Stimulated activated CD4-positive, alpha-beta T cell treated with anti-CD3 and anti-CD28 coated beads, Interleukin-1b, Interleukin-23, amount 100 ng/mL, for 1 hour (primary cell): ENCODE results near the gene GPAM.
"Not testable (repeated sequence)": the region's sequence is repeated elsewhere in the genome, so short reads cannot be mapped to it uniquely, and the experiment has no call there.

Source experiments
- DNase-seq, 2 donors: peaks; one replicate each; pipeline ENCODE4 v3.0.0-alpha.2; 2020; ENCODE audit warnings: low read depth in 2 of 2

The GPAM gene

DNA sequence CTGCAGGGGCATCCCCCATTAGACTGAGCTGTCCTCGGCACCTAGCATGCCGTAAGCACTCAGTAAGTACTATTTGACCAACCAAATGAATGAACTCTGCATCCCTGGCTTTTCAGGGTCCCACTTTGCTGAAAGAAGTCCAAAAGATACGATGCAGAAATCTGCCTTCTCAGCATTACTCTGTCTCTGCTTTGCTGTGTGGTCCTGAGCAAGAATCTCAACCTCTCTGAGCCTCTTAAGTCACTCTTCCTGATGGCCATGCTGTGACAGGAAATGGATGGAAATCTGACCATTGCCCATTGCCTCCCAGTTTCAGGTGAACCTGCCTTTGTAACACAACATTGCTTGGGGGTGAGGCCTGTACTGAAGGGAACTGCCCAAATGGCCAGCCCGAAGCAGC, 48.0 kb downstream of the GPAM start:
- no peak for DNase-seq

DNA sequence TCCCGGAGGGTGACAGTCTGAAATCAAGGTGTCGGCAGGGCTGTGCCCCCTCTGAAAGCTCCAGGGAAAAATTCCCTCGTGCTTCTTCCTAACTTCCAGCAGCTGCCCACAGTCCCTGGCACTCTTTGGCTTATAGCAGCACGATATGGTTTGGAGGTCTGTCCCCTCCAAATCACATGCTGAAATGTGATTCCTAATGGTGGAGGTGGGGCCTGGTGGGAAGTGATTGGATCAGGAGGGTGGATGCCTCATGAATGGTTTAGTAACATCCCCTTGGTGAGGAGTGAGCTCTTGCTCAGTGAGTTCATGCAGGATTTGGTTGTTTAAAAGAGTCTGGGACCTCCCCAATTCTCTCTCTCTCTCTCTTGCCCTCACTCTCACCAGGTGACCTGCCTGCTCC, 51.1 kb downstream of the GPAM start:
- no peak for DNase-seq

DNA sequence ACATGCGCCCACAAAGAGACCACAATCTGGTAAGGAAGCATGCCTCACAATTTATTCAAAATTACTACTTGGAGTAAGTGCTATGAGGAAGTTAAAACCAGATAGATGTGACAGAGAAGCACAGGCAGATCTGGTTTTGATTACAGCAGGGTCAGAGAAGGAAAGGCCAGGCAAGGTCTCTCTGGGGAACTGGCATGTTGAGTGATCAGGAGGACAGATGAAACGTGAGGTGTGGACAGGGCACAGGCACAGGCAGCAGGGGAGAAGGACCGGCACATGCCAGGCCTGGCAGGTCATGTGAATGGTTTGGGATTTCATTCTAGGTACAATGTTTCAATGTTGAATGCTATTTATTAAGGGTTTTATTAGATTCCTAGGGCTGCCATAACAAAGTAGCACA, 51.6 kb downstream of the GPAM start:
- DNase-seq = no peak

DNA sequence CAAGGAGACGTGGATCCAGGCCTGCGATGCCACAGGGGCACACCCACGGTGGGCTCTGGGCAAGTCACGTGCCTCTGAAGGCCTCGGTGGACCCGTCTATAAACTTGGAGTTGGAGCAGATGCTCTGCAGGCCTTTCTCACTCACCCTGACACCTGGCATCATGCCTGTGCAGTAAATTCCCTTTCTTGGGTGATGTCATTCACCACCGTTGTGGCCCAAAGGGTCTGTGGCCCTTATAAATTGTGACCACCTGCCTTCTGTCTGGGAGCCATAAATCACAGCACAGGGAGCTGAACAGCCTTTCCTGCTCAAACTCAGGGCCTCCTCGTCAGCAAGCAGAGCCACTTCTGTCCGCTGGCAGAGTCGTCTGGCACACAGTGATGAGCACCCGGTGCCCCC, 52.2 kb downstream of the GPAM start:
- DNase-seq = no peak

DNA sequence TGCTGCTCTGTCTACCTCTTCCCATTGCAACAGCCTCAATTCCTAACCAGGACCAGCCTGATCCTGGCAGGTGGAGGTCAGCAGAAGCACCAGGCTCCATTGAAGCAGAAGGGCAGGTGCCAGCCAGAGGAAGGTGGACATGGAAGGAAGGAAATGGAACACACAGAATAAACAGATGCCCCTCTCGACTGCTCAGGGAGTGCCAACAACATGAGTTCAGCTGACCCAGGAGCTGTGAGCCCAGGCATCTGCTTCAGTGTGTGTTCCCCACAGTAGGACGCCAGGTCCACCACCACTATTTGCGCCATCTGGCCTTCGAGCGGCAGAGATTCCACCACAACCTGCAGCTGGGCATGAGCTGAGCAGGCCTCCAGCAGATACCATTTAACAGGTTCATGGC, 56.7 kb downstream of the GPAM start:
- DNase-seq = no peak

DNA sequence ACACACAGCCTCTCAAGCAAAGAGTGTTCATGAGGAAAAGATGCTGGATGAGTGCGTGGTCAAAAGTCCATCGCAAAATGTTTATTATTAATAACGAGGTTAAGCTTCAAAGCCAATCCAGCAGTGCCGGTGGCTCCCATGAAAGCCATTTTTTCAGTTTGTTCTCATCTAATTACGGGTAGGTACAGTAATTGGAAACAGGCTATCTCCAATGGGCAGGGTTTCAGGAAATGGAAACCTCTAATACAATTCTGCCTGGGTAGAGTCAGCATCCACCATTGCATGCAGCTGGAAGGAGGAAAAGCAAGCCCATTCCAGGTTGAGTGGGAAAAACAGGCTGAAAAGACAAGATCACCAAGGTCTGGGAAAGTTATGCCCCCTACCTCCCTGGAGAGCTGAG, 57.4 kb downstream of the GPAM start:
- DNase-seq = no peak

DNA sequence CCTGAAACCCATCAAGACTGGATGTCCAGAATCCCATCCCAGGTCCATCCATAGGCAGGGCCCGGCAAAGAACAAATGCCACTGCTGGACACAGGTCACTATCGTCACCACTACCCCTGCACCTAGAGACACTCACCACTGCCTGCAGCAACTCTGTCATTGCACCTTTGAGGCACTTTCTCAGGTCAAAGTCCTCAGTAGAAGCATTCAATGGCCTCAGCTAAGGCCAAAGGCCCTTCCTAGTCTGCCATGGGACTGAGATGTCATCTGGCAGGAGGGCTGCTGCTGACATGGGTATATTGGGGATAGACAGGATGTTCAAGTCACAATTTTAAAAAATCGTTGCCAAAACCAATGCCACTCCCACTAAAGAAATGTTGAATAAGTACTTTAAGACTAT, 58.7 kb downstream of the GPAM start:
- no peak for DNase-seq

DNA sequence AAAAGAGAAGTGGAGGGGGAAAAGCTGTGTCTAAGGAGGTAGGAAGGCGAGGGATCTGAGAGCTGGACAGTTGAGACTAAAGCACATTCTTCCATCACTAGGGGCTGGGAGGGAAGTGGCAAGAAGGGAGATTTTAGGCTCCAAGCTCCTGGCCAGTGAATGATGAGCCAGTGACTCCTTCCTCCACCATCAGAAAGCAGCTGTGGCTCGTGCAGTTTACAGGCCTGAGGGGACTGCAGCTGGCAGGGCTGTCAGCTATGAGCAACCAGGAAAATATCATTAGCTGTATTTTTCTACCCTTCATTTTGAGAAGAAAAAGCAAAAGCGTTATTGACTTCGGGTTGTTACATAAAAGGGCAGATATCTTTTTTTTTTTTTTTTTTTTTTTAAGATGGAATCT, 60.7 kb downstream of the GPAM start:
- no peak for DNase-seq

DNA sequence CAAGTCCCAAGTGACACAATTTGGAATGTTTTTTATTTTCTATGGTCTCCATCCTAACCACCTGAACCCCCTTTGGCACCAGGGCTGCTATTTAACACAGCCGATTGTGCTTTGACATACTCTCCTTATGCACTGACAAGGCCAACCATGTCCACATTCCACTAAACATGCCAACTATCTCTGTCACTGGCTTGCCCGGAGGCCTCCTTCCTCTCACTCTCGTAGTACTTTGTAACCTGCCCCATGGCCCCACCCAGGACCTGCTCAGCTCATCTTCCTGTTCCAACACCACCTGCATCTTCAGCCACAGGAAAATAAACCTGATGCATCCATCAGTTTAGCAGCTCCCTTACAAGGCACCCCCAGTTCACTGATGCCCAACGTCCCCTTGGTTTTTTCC, 63.1 kb downstream of the GPAM start:
- DNase-seq = no peak

DNA sequence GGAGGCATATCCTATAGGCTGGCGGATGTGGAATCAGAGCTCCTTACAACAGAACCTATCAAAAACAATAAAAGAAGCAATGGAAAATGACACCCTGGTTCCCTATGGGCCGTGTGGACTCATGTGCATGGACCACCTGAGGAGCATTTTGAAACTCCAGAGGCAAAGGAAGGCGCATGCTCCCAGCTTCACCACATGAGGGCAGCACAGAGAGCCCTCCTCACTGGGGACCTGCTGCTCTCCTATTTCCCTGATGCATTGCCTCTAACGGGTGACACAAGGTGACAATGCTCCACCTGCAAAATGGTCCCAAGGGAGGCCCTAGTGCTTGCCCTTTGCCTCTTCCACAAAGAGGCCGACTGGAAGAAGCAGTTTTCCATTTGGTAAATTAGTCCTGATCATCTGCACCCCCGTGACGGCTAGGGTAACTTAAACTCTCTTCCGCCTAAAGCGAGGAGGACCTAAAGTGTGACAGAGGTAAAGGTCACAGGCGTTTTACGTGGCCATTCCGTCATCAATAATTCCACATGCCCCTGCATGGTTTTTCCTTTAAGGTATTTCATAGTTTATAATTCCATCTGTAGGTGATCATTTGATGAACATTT, 67.7 kb downstream of the GPAM start:
- peak in 1 of 2 donors; percentile 4 for DNase-seq

DNA sequence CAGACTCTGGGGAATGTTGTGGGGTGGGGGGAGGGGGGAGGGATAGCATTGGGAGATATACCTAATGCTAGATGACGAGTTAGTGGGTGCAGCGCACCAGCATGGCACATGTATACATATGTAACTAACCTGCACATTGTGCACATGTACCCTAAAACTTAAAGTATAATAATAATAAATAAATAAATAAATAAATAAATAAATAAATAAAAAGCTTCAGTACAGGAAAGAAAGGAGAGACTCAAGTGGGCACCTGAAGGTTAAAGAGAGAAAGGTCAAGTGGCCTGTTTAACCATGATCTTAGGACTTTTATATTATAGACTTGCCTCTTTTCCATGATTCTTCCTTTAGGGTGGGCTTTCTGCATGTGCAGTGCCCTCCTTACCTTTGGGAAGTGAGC, 73.8 kb downstream of the GPAM start:
- not testable (repeated sequence) for DNase-seq
